ENCODE data around the gene MAOB.

GRCh38 chrX:43735957-43736356, 146.3 kb downstream of the MAOB start:
- TF ChIP-seq, protein P1, sequence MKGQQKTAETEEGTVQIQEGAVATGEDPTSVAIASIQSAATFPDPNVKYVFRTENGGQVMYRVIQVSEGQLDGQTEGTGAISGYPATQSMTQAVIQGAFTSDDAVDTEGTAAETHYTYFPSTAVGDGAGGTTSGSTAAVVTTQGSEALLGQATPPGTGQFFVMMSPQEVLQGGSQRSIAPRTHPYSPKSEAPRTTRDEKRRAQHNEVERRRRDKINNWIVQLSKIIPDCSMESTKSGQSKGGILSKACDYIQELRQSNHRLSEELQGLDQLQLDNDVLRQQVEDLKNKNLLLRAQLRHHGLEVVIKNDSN (IDR thresholded peaks at IDR 0.05; ENCODE audit: borderline replicate concordance, extremely low read length, insufficient read depth, low read depth, low read length), result no peak
- TF ChIP-seq SRF (IDR thresholded peaks at IDR 0.05; ENCODE audit: low read depth in 2 of 2, low read length in 2 of 2) (no peak), NR2F1 (conservative IDR thresholded peaks at IDR 0.05) (no peak), CTCF (IDR thresholded peaks at IDR 0.05 in 2 of 3, conservative IDR thresholded peaks at IDR 0.05 in 1 of 3; ENCODE audit: control insufficient read depth in 2 of 3, extremely low read depth in 1 of 3, insufficient read depth in 1 of 3, low read depth in 3 of 3, low read length in 3 of 3) (no peak), POLR2A (IDR thresholded peaks at IDR 0.05; ENCODE audit: low read depth, low read length) (no peak), SMC3 (IDR thresholded peaks at IDR 0.05; ENCODE audit: borderline replicate concordance, low read length) (no peak), ZBTB33 (IDR thresholded peaks at IDR 0.05) (no peak), WRNIP1 (IDR thresholded peaks at IDR 0.05; ENCODE audit: borderline replicate concordance, low read depth, low read length) (no peak), NR2C1 (IDR thresholded peaks at IDR 0.05) (no peak), POLR2AphosphoS2 (IDR thresholded peaks at IDR 0.05; ENCODE audit: low read depth, low read length) (no peak), FOS (IDR thresholded peaks at IDR 0.05; ENCODE audit: borderline replicate concordance, extremely low read depth, insufficient read length) (no peak), POLR2AphosphoS5 (IDR thresholded peaks at IDR 0.05; ENCODE audit: low read length) (no peak)
- TF ChIP-seq, protein P2, sequence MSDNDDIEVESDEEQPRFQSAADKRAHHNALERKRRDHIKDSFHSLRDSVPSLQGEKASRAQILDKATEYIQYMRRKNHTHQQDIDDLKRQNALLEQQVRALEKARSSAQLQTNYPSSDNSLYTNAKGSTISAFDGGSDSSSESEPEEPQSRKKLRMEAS (IDR thresholded peaks at IDR 0.05; ENCODE audit: low read depth, low read length), result no peak
- TF ChIP-seq, protein P3, sequence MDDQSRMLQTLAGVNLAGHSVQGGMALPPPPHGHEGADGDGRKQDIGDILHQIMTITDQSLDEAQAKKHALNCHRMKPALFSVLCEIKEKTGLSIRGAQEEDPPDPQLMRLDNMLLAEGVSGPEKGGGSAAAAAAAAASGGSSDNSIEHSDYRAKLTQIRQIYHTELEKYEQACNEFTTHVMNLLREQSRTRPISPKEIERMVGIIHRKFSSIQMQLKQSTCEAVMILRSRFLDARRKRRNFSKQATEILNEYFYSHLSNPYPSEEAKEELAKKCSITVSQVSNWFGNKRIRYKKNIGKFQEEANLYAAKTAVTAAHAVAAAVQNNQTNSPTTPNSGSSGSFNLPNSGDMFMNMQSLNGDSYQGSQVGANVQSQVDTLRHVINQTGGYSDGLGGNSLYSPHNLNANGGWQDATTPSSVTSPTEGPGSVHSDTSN (IDR thresholded peaks at IDR 0.05; ENCODE audit: insufficient replicate concordance, low read depth, low read length), result no peak
